ENCODE measurements around the gene IL1RAPL2.

IL1RAPL2 gene

DNA sequence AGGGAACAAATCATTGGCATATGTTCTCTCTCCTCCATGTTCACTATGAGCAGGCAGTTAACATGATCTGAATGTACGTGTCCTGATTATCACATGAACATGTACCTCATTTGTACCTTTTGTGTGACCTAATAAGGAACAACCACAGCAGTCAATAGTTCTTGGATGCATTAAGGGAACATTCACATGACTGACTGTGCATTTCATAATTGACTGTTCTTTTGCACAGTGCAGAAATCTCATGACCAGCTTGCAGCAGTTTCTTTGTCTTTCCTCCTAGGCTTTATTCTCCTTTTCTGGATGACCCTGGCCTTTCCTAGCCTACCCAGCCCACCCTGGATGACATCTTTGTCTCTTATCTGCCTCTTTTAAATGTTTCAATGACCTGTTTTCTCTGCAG, 711.1 kb downstream of the IL1RAPL2 start:
- Histone ChIP-seq H3K27me3 (replicated peaks) (no peaks in the 10 kb centered on the region), H3K36me3 (replicated peaks) (no peaks in the 10 kb centered on the region), H3K27ac (no peak overlapping the region), H3K4me3 (ENCODE audit: low read depth, low read length) (no peak overlapping the region)
- no peak for DNase-seq
- in situ Hi-C loops (cut with HindIII; ENCODE audit: low pct_ligation_motif_present, low sequenced_read_pairs) = no loop called here
- TF ChIP-seq, protein P1, sequence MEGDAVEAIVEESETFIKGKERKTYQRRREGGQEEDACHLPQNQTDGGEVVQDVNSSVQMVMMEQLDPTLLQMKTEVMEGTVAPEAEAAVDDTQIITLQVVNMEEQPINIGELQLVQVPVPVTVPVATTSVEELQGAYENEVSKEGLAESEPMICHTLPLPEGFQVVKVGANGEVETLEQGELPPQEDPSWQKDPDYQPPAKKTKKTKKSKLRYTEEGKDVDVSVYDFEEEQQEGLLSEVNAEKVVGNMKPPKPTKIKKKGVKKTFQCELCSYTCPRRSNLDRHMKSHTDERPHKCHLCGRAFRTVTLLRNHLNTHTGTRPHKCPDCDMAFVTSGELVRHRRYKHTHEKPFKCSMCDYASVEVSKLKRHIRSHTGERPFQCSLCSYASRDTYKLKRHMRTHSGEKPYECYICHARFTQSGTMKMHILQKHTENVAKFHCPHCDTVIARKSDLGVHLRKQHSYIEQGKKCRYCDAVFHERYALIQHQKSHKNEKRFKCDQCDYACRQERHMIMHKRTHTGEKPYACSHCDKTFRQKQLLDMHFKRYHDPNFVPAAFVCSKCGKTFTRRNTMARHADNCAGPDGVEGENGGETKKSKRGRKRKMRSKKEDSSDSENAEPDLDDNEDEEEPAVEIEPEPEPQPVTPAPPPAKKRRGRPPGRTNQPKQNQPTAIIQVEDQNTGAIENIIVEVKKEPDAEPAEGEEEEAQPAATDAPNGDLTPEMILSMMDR (IDR thresholded peaks at IDR 0.05; ENCODE audit: low read depth, low read length, missing control alignments) = no peak

DNA sequence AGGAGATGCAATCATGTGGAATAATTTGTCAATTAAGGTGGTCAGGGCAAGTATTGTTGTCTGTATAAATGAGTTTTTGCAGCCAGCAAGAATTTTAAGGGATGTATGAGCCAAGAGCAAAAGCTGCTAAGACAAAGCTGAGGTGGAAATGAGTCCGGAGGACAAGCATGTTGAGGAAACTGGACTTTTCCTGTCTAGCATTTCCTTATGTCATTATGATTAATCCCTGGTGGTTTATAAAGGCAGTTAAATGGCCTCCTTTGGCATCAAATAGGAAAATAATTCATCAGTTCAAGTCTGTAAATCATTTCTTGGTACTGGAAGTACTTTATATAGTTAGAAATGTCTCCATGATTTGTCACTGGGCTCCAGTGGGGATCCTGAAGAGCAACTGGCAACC, 716.1 kb downstream of the IL1RAPL2 start:
- DNase-seq = no peak
- in situ Hi-C loops (cut with HindIII; ENCODE audit: low pct_ligation_motif_present, low sequenced_read_pairs) = no loop called here
- Histone ChIP-seq H3K27ac (no peak overlapping the region), H3K36me3 (replicated peaks) (no peaks in the 10 kb centered on the region), H3K27me3 (replicated peaks) (no peaks in the 10 kb centered on the region), H3K4me3 (ENCODE audit: low read depth, low read length) (no peak overlapping the region)
- TF ChIP-seq, protein P1 (IDR thresholded peaks at IDR 0.05; ENCODE audit: low read depth, low read length, missing control alignments) = no peak

DNA sequence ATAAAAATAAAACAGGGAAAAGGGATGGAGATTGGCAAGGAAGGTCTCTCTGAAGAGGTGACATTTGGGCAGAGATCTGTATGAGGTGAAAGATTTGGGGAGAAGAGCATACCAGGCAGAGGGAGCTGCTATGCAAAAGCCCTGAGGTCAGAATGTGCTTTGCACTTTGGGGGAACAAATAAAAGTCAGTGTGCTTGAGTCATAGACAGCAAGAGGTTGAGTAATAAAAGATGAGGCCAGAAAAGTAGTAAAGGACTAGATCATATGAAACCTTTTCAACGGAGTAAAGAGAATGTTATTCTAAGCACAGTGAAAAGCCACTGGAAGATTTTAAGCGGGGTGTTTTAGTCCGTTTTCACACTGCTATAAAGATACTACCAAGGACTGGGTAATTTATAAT, 731.0 kb downstream of the IL1RAPL2 start:
- DNase-seq = no peak
- H3K27ac ChIP-seq = no peak overlapping the region
- H3K27me3 ChIP-seq (replicated peaks) = no peaks in the 10 kb centered on the region
- no peaks in the 10 kb centered on the region for H3K36me3 ChIP-seq (replicated peaks)
- in situ Hi-C loops (cut with HindIII; ENCODE audit: low pct_ligation_motif_present, low sequenced_read_pairs) = no loop called here
- no peak overlapping the region for H3K4me3 ChIP-seq (ENCODE audit: low read depth, low read length)
- TF ChIP-seq, protein P1 (IDR thresholded peaks at IDR 0.05; ENCODE audit: low read depth, low read length, missing control alignments) = no peak

DNA sequence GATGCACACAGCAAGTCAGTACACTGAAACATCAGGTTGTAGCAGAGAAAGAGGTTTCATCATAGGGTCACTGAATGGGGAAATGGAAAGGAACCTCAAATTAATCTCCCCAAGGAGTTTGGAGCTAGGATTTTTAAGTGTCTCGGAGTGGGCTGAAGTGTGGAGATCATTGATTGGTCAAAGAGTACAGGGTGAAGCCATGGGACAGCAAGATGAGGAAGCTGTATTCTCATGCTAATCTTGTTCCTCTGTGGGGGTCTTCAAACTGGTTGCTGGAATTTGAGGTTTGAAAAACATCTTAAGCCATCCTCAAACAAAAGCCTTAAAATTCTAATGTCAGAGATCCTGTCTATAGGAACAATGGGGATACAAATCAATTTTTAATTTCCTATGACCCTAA, 733.3 kb downstream of the IL1RAPL2 start:
- Histone ChIP-seq H3K4me3 (ENCODE audit: low read depth, low read length) (no peak overlapping the region), H3K36me3 (replicated peaks) (no peaks in the 10 kb centered on the region), H3K27me3 (replicated peaks) (no peaks in the 10 kb centered on the region), H3K27ac (no peak overlapping the region)
- TF ChIP-seq, protein P1 (IDR thresholded peaks at IDR 0.05; ENCODE audit: low read depth, low read length, missing control alignments) = no peak
- no peak for DNase-seq
- in situ Hi-C loops (cut with HindIII; ENCODE audit: low pct_ligation_motif_present, low sequenced_read_pairs) = no loop called here

DNA sequence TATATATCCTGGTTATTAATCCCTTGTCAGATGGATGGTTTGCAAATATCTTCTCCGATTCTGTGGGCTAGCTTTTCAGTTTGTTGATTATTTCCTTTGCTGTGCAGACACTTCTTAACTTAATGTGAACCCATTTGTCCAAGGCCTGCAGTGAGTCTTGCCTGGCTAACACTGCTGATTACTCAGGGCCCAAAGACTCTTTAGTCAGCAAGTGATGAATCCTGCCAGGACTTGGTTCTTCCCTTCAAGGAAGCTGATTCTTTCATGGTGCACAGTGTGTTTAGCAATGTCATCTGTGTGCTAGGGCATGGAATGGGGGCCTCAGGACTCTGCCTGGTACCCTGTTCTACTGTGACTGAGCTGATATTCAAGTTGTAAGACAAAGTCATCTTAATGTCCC, 736.2 kb downstream of the IL1RAPL2 start:
- H3K27ac ChIP-seq = no peak overlapping the region
- no peak overlapping the region for H3K4me3 ChIP-seq (ENCODE audit: low read depth, low read length)
- TF ChIP-seq, protein P1 (IDR thresholded peaks at IDR 0.05; ENCODE audit: low read depth, low read length, missing control alignments) = no peak
- DNase-seq = no peak
- no peaks in the 10 kb centered on the region for H3K27me3 ChIP-seq (replicated peaks)
- H3K36me3 ChIP-seq (replicated peaks) = no peaks in the 10 kb centered on the region
- in situ Hi-C loops (cut with HindIII; ENCODE audit: low pct_ligation_motif_present, low sequenced_read_pairs) = no loop called here

DNA sequence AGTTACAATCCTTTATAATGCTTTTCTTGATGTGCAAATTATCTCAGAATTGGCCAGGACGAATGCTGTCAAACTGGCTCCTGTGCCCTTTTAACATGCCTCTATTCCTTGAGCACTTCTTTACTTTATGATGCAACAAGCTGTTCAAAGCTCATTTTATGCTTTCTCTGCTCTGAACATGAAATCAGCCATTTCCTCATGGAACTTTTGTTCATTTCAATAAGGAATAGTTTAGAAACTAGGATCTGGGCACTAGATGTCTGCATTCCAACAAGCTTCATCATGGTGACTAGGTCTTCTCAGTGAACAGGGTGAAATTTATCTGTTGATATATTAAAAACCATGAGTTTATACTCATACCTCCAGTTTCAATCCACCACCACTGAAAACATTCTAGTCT, 741.8 kb downstream of the IL1RAPL2 start:
- Histone ChIP-seq H3K4me3 (ENCODE audit: low read depth, low read length) (no peak overlapping the region), H3K27me3 (replicated peaks) (no peaks in the 10 kb centered on the region), H3K27ac (no peak overlapping the region), H3K36me3 (replicated peaks) (no peaks in the 10 kb centered on the region)
- DNase-seq = no peak
- TF ChIP-seq, protein P1 (IDR thresholded peaks at IDR 0.05; ENCODE audit: low read depth, low read length, missing control alignments) = no peak
- in situ Hi-C loops (cut with HindIII; ENCODE audit: low pct_ligation_motif_present, low sequenced_read_pairs) = no loop called here
